Smooth muscle cell (in vitro differentiated cells): ENCODE data around the gene AGAP5. TPM values are rescaled to one million over a fixed set of nuclear protein-coding genes. Genes with fewer than 3 reads are reported as not detected.

Source experiments
- DNase-seq: peaks from one replicate; lab custom pipeline; 2025; ENCODE audit not compliant: unreplicated experiment; lab: John Stamatoyannopoulos, UW
- H2AFZ ChIP-seq: fragments of 200-600 bp; sonication (generic); 2 replicates; pipeline ENCODE4 v1.6.0; 2016; ENCODE audit warnings: antibody characterized with exemption, low read depth, mild to moderate bottlenecking
- H3F3A ChIP-seq: fragments of 200-600 bp; sonication (generic); 2 replicates; pipeline ENCODE4 v1.6.0; 2017; ENCODE audit warnings: antibody characterized with exemption, low read depth
- H3K27ac ChIP-seq: fragments of 200-600 bp; sonication (generic); 2 replicates; pipeline ENCODE4 v1.5.1; 2016; ENCODE audit warnings: low read depth, mild to moderate bottlenecking
- H3K27me3 ChIP-seq: fragments of 200-600 bp; sonication (generic); 2 replicates; pipeline ENCODE4 v1.6.1; 2016; ENCODE audit warnings: low read depth, mild to moderate bottlenecking
- H3K36me3 ChIP-seq: fragments of 200-600 bp; sonication (generic); 2 replicates; pipeline ENCODE4 v1.5.1; 2016; ENCODE audit warnings: low read depth
- H3K4me1 ChIP-seq: fragments of 200-600 bp; sonication (generic); 2 replicates; pipeline ENCODE4 v1.5.1; 2016; ENCODE audit warnings: low read depth
- H3K4me2 ChIP-seq: fragments of 200-600 bp; sonication (generic); 2 replicates; pipeline ENCODE4 v1.6.0; 2016; ENCODE audit warnings: mild to moderate bottlenecking
- H3K4me3 ChIP-seq: fragments of 200-600 bp; sonication (generic); 2 replicates; pipeline ENCODE4 v1.5.1; 2016; ENCODE audit warnings: mild to moderate bottlenecking
- H3K79me2 ChIP-seq: fragments of 200-600 bp; sonication (generic); 2 replicates; pipeline ENCODE4 v1.6.0; 2016; ENCODE audit warnings: low read depth, mild to moderate bottlenecking
- H3K9ac ChIP-seq: fragments of 200-600 bp; sonication (generic); 2 replicates; pipeline ENCODE4 v1.6.0; 2016; ENCODE audit warnings: low read depth
- H3K9me3 ChIP-seq: fragments of 200-600 bp; sonication (generic); replicated peaks from 2 replicates; pipeline ENCODE4 v1.5.1; 2016; ENCODE audit warnings: low read depth
- H4K20me1 ChIP-seq: fragments of 200-600 bp; sonication (generic); 2 replicates; pipeline ENCODE4 v1.6.0; 2016; ENCODE audit warnings: low read depth
- CTCF ChIP-seq: fragments of 200-600 bp; sonication (generic); IDR thresholded peaks from 2 replicates; pipeline ENCODE4 v1.5.1; 2017; ENCODE audit warnings: borderline replicate concordance, mild to moderate bottlenecking, antibody characterized with exemption; ENCODE audit not compliant: insufficient read depth, poor library complexity, severe bottlenecking
- WGBS: methylation state at CpG from one replicate; pipeline ENCODE4 v1.1.7; 2016; ENCODE audit warnings: low lambda C conversion rate; 5-methylcytosine and 5-hydroxymethylcytosine counted together
- polyA plus RNA-seq: library from polyadenylated mRNA; unstranded; fragments of >200 nt; fragmentation: Nextera tagmentation; extraction: Ambion mirVana; gene quantifications from 2 replicates; pipeline ENCODE4 v1.2.1, GENCODE V29; 2016
- total RNA-seq: library from RNA; depleted of rRNA; stranded (reverse); fragments of >200 nt; gene quantifications from 2 replicates; pipeline ENCODE4 v1.2.3, GENCODE V29; 2014

The AGAP5 gene
- total and polyA plus RNA-seq, 2 experiments from 2014 or later: 1.4 to 4.1 TPM

DNA sequence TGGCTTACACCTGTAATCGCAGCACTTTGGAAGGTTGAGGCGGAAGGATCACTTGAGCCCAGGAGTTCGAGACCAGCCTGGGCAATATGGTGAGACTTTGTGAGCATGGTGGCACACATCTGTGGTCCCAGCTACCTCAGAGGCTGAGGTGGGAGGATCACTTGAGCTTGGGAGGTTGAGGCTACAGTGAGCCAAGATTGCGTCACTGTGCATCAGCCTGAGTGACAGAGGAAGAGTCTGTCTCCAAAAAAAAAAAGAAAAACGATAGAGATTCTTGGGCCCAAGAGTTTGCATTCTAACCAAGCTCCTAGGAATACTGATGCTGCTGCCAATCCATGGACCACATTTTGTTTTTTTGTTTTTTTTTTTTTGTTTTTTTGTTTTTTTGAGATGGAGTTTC is 68.7 kb downstream of the AGAP5 start:
- Histone ChIP-seq H3K4me1 (peaks cover 6% of the 10 kb centered on the region), H3K9me3 (no peaks in the 10 kb centered on the region), H3K79me2 (no peaks in the 10 kb centered on the region), H3K27ac (no peak overlapping the region), H2AFZ (no peak overlapping the region), H3F3A (no peaks in the 10 kb centered on the region), H3K4me2 (no peak overlapping the region), H4K20me1 (no peaks in the 10 kb centered on the region), H3K9ac (no peak overlapping the region), H3K4me3 (no peak overlapping the region), H3K27me3 (no peaks in the 10 kb centered on the region), H3K36me3 (no peaks in the 10 kb centered on the region)
- WGBS: 96% methylated on average over 5 of the region's 5 CpGs
- TF ChIP-seq CTCF: no peak
- DNase-seq: no peak

GRCh38 chr10:73628405-73628804 is 69.5 kb downstream of the AGAP5 start:
- no peak for TF ChIP-seq CTCF

DNA sequence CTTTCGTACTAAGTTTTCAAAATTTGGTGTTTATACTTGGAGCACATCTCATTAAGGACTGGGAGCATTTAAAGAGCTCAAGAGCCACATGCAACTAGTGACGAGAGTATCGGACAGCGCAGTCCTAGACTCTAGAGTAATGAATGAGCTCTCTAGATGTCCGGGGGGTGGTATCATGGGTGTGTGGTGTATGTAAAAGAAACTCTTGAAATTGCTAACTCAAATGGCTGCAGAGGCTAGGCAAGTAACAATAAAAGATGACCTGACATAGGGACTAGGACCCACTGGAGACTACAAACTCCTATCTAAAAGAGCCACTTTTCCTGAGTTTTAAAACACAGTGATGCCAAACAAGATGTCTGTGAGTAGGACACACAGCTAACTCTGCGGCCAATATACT is 70.6 kb downstream of the AGAP5 start:
- Histone ChIP-seq H3K27ac (no peak overlapping the region), H3K4me3 (no peak overlapping the region), H2AFZ (no peak overlapping the region), H3K9me3 (no peaks in the 10 kb centered on the region), H4K20me1 (no peaks in the 10 kb centered on the region), H3K9ac (no peak overlapping the region), H3K4me1 (peaks cover 6% of the 10 kb centered on the region), H3K27me3 (no peaks in the 10 kb centered on the region), H3K4me2 (peak overlapping the region; percentile 98), H3K36me3 (no peaks in the 10 kb centered on the region), H3F3A (no peaks in the 10 kb centered on the region), H3K79me2 (no peaks in the 10 kb centered on the region)
- DNase-seq: no peak
- no peak for TF ChIP-seq CTCF
- 98% methylated on average over 6 of the region's 6 CpGs for WGBS

More at GRCh38 chr10:73628405-73628804, 69.5 kb downstream of the AGAP5 start:
- no peak overlapping the region for H3K4me2 ChIP-seq
- no peak for DNase-seq
- H3F3A ChIP-seq: no peaks in the 10 kb centered on the region
- no peaks in the 10 kb centered on the region for H4K20me1 ChIP-seq
- no peaks in the 10 kb centered on the region for H3K9me3 ChIP-seq
- H3K27me3 ChIP-seq: no peaks in the 10 kb centered on the region
- no peak overlapping the region for H3K9ac ChIP-seq
- no peak overlapping the region for H2AFZ ChIP-seq
- H3K4me1 ChIP-seq: peaks cover 6% of the 10 kb centered on the region
- H3K36me3 ChIP-seq: no peaks in the 10 kb centered on the region
- H3K4me3 ChIP-seq: no peak overlapping the region
- 61% methylated on average over 7 of the region's 7 CpGs for WGBS
- H3K79me2 ChIP-seq: no peaks in the 10 kb centered on the region
- H3K27ac ChIP-seq: no peak overlapping the region

DNA sequence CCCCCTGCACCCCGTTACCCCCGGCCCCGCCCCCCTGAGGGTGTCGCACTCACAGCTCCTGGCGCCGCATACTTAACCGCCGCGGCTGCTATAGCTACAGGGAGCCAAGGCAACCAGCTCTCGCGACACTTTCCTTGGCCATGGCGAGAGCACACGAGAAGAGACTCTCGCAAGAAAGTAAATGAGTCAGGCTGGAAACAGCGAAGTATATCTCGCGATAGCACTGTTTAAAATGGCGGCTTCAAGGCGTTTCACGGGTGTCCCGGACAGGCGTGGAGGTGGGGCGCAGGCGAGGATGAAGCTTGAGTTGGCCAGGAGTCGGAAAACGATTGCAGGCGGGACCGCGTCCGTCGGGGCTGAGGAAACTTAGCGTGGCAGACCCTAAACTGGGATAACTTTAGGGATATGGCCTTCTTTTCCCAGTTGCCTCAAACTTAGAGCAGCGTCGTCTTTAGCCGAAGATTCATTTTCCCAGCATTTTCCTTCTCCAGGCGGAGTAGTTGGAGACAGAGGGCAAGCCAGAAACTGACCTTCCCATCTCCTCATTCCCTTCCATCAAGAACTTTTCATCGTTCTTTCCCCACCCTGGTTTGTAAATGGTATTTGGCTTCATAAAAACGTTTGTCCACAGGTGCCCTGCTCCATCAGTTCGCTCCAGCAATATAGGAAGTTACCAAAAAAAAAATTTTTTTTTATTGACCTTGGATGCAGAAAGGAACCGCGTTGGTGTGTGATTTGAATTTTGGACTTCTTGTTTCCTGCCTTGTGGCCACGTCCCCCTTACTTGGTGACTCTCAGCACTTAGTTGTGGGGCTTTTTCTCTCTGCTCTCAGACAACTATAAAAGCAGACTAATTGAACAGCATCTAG is 71.8 kb downstream of the AGAP5 start:
- peak overlapping the region; percentile 98 for H3K4me2 ChIP-seq
- no peak for TF ChIP-seq CTCF
- H3K9me3 ChIP-seq: no peaks in the 10 kb centered on the region

More for the DNA sequence above, 71.8 kb downstream of the AGAP5 start:
- H3K4me3 ChIP-seq: peak overlapping the region; percentile 90
- H3K9ac ChIP-seq: peak overlapping the region; percentile 98
- no peaks in the 10 kb centered on the region for H3K27me3 ChIP-seq
- H3K4me1 ChIP-seq: peaks cover 6% of the 10 kb centered on the region
- 6% methylated on average over 37 of the region's 42 CpGs for WGBS
- H4K20me1 ChIP-seq: no peaks in the 10 kb centered on the region
- H3K36me3 ChIP-seq: no peaks in the 10 kb centered on the region
- no peaks in the 10 kb centered on the region for H3K79me2 ChIP-seq
- peak overlapping the region; percentile 99 for H2AFZ ChIP-seq
- no peaks in the 10 kb centered on the region for H3F3A ChIP-seq
- peak; percentile 69 for DNase-seq
- H3K27ac ChIP-seq: peak overlapping the region; percentile 85
